GM19351 (cell line): ENCODE measurements around the gene LRRC4B.

Source experiments
- ATAC-seq: cut with Tn5 transposase; IDR thresholded peaks from one replicate; pipeline ENCODE4 v1.9.1; 2021; ENCODE audit warnings: mild to moderate bottlenecking, moderate library complexity; ENCODE audit not compliant: unreplicated experiment

LRRC4B gene

GRCh38 chr19:50573741-50574461 is 5.7 kb upstream of the LRRC4B start:
- no peak for ATAC-seq

GRCh38 chr19:50570997-50571396 is 2.8 kb upstream of the LRRC4B start:
- ATAC-seq: no peak

- no peak for ATAC-seq
Measured at GRCh38 chr19:50569938-50570540, 1.8 kb upstream of the LRRC4B start.

- ATAC-seq: no peak
Measured at GRCh38 chr19:50568728-50569698, 778 bp upstream of the LRRC4B start.

DNA sequence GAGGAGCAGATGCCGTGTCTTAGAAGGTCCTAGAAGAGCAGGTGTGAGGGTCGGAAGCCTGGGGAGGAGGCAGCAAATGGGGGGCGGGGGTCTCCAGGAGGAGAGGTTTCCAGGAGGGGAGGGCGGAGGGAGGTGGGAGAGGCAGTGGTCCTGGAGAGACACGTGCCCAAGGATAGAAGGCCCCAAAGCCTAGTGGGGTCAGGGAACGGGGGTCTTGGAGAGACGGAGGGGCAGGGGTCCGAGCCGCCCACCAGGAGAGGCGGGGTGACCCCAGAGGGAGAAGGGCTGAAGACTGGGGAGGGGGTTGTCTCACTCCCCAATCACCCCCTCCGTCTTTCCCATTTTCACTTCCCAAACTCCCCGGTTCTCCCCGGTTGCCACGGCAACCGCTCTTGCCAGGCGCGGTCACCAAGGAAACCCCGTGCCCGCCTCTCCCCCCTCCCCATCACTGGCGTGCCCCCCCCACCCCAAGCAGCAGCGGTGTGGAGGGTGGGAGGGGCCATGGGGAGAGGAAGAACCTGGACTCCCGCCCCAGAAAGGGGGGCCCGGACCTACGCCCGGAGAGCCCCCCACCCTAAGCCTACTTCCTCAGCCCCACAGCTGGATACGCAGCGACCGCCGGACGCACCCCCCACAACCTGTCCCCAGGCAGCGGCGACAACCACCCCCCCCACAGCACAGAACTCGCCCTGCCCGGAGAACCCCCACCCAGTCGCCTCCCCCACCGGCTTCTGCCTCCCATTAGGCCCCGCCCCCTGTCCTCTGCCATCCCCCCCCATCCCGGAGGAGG is 988 bp downstream of the LRRC4B start:
- no peak for ATAC-seq

- no peak for ATAC-seq
Measured at GRCh38 chr19:50565984-50566903, 2.0 kb downstream of the LRRC4B start.

DNA sequence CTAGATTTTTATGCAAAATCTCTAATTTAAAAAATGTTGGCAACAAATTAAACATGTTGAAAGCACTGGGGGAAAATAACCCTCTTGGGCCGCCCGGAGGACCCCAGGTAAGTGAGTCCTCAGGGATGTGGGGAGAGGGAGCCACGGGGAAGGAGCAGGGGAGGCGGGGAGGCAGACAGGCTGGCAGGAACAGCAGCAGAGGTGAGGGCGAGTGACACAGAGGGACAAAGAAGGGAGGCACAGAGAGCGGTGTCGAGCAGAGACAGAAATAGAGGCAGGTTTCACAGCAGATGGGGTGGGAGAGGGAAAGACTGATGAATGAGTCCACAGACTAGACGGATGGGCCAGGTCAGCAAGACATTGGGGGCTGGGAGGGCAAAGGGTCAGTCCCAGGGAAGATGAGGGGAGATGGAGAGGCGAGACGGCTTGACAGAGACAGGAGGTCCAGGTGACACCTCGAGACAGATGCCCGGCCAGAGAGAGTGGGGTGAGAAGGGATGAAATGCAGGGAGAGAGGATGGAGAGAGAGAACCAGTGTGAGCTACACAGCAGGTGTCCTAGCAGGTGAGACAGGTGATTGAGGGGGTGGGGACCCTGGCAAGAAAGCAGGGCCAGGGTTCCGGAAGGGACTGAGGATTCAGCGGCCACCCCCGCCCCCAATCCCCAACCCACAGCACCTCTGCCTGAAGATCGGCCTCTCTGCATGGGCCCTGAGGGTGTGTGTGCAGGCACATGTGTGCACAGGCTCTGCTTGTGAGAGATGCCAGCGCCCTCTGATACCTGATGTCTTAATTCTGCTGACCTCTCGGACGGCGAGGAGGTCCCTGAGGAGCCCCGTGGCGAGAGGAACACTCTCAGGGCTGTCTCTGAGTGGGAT is 3.8 kb downstream of the LRRC4B start:
- ATAC-seq: no peak

DNA sequence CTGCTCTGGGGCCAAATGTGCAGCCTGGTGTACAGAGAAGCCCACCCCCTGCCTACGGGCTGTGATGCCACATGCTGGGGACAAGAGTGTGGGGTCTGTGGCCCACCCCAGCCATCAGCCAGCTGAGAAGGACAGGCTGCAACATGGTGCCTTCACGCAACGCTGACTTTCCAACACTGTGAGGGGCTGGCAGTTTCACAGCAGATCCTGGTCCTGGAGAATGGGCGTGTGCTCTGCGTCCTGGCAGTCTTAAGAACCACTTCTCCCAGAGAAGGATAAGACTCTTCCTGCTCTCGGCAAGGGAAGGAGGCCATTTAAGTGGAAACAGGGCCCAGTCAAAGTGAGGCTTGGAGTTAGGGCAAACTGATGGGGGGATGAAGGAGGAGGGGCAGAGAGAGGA is 4.6 kb downstream of the LRRC4B start:
- no peak for ATAC-seq

GRCh38 chr19:50562996-50563395 is 5.2 kb downstream of the LRRC4B start:
- ATAC-seq: no peak

- ATAC-seq: no peak
Measured at GRCh38 chr19:50562329-50562728, 5.9 kb downstream of the LRRC4B start.

DNA sequence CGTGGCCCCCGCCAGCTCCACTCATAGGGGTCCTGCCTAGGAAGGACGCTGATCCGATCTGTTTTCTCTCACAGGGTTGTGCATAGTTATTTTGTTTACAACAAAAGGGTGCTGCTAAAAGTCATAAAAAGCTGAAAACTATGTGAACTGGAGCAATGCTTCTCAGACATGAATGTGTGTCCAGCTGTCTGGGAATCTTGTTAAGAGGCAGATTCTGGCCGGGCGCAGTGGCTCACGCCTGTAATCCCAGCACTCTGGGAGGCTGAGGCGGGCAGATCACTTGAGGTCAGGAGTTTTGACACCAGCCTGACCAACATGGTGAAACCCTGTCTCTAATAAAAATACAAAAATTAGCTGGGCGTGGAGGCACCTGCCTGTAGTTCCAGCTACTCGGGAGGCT is 8.6 kb downstream of the LRRC4B start:
- ATAC-seq: no peak

- ATAC-seq: no peak
Measured at GRCh38 chr19:50558449-50558848, 9.8 kb downstream of the LRRC4B start.

DNA sequence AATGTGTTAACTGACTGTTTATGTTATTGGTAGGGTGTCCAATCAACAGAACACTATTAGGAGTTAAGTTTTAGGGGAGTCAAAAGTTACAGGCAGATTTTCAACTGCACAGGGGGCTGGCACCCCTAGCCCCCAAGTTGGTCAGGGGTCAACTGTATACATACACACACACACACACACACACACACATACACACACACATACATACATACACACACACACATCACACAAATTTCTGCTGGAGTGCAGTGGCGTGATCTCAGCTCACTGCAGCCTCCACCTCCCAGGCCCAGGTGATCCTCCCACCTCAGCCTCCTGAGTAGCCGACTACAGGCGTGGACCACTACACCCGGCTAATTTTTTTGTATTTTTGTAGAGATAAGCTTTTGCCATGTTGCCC is 10.2 kb downstream of the LRRC4B start:
- ATAC-seq: no peak

- ATAC-seq: no peak
Measured at GRCh38 chr19:50557009-50557613, 11.1 kb downstream of the LRRC4B start.

- no peak for ATAC-seq
Measured at GRCh38 chr19:50556282-50557008, 11.8 kb downstream of the LRRC4B start.

- no peak for ATAC-seq
Measured at GRCh38 chr19:50555450-50556281, 12.6 kb downstream of the LRRC4B start.

DNA sequence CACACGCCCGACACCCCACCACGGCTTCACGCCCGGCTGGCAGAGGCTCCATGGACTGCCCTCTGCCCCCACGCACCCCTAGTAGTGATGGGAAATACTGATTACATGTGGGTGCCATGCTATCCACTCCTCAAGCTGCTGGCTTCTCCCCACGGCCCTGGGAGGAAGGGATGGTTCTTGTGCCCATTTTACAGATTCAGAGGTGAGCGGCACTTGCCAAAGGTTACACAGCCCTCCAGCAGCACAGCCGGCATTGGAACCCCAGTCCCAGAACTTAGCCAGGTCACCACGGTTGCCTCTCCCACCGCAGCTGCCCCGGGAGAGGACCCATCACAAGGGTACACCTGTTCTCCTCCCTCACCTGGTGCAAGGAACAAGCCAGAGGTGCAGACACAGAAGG is 13.2 kb downstream of the LRRC4B start:
- no peak for ATAC-seq
